Tongue (tissue), 2 donors: ENCODE measurements around the gene PKIB. TPM values are rescaled to one million over a fixed set of nuclear protein-coding genes. Genes with fewer than 3 reads are reported as not detected.
"Not testable (repeated sequence)": the region's sequence is repeated elsewhere in the genome, so short reads cannot be mapped to it uniquely, and the experiment has no call there.

ENCODE experiments used
- DNase-seq: peaks from one replicate; pipeline ENCODE4 v3.0.0-alpha.2; 2015
- total RNA-seq: library from RNA; depleted of rRNA; stranded (reverse); fragments of >200 nt; gene quantifications from one replicate; pipeline ENCODE4 v1.2.3, GENCODE V29; 2014

The PKIB gene
- total RNA-seq, 1 donor from 2014 or later: 7.1 TPM

GRCh38 chr6:122712448-122713137, 102.4 kb downstream of the PKIB start:
- DNase-seq: no peak

DNA sequence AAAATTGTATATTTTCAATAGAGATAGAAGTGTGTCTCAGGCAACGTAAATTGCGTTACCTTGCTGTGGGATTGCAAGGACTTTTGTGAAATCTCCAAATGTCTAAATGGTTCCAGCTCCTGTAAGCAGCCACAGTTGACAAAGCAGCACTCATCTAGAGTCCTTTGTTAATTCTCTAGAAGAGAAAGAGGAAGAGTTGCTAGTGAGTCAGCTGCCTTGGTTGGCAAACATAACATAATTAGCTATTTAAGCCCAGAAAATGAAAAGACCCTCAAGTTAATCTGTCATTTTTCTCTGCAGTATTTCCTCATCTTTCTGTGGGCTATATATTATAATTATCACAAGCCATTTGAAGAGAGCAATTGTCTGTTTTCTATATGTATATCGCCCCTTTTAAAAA, 102.9 kb downstream of the PKIB start:
- no peak for DNase-seq

GRCh38 chr6:122714059-122714458, 103.9 kb downstream of the PKIB start:
- DNase-seq: no peak

- DNase-seq: no peak
Measured at GRCh38 chr6:122715725-122716124, 105.5 kb downstream of the PKIB start.

DNA sequence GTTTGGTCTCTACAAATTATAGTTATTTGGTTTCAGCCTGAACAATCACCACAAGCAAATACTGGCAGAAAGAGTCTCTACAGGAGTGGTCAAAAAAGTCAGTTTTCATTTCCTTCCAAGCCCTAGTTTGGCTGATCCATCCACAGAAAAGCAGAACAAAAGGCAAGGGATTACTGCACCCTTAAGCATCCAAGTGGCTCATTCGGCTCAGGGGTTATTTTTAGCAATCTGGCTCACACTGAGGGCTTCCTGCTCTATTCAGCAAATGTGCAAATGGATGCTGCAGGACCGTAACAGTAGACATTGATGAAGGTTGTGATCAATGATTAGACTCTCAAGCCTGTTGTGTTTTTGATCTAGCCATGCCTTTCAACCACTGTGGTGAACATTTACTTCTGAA, 107.1 kb downstream of the PKIB start:
- DNase-seq: peak; percentile 23

GRCh38 chr6:122718616-122719015, 108.4 kb downstream of the PKIB start:
- DNase-seq: no peak

- DNase-seq: no peak
Measured at GRCh38 chr6:122719176-122719575, 109.0 kb downstream of the PKIB start.

DNA sequence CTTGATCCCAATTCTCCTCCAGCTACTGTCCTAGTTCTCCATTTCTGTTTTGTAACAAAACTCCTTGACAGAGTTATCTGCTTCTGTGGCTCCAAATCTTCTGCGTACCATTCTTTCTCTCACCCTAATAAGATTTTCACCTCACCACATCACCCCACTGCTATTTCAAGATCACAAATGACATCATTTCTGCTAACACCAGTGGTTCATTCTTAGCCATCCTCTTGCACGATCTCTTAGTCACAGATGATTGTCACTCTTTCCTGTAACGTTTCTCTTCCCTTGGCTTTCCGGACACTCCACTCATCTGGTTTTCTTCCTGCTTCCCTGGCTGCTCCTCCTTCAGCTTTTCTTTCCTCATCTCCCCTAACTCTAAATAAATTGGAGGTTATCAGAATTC, 112.5 kb downstream of the PKIB start:
- no peak for DNase-seq

GRCh38 chr6:122726649-122727048, 116.4 kb downstream of the PKIB start:
- no peak for DNase-seq

DNA sequence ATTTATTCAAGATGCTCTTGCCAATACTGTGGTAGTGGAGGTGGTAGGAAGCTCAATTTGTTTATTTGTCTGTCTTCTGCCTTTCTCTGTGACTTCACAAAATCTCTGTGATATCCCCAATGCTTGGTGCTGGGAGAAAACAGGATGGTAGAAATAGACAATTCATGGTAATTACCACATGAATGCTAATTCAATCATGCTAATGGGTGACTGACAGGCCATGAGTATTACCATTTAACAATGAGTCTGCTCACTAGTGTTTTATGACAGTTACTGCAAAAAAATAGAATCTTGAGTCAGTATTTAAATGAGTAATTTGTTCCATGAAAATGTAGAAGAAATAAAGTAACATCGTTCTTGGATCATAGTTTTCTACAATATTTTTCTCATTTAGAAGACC, 117.0 kb downstream of the PKIB start:
- no peak for DNase-seq

GRCh38 chr6:122730334-122730733, 120.1 kb downstream of the PKIB start:
- no peak for DNase-seq

DNA sequence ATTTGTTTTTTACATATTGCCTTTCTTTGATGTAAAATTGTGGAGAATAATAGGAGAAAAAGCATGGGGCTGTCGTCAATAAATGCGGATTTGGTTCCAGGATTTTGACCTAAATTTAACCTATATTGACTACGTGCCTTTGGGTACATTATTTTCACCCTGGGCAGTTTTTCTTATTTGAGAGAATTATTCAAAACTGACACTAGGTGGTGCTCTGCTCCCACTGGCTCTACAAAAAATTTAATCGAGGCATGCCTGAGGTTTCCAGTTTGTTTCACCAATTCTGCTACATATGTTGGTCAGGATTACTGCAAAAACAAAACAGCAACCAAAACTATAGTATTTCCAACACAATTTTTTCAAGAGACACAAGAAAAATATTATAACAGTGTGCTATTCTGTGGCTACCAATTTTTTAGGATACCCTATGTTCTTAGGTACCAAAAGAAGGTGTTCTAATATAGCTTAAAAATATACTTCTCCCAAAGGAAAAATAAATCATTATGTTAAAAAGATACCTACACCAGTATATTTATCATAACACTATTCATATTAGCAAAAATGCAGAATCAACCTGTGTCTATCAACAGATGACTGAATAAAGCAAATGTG, 120.7 kb downstream of the PKIB start:
- peak; percentile 74 for DNase-seq

GRCh38 chr6:122733259-122733658, 123.1 kb downstream of the PKIB start:
- no peak for DNase-seq

DNA sequence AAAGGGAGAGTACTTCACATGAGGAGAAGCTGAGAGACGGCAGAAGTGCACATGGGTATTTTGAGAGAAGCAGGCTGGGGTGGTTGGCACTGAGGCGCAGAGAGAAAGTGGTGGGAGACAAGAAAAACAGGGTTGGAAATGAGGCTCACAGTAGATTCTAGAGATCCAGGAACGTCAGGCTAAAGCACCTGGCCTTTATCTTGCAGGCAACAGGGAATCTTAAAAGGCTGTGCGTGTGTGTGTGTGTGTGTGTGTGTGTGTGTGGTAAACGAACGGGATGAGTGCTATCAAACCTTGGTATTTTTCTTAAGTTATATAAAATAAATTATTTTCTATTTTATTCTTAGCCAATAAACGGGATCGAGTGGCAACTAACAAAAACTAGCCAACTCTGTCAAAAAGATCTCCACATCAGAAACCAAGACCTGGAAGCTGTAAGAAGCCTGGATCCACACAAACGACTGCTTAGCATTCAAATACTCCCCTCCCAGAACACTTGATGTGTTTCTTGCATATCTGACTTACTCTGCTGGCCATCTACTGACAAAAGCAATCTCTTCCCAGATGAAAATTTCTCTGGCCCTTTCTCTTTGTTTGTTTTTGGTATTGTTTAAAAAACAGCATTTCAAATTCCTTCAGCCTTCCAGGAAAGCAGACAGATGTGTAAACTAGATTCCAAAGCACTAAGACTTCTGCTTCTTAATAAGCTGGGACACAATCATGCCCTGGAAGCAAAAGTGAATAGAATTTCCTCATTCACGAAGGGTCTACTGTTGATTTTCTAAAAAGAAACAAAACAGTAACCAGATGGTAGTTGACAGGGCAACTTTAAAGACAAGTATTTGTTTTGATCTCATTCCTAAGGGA, 124.6 kb downstream of the PKIB start:
- peak; percentile 30 for DNase-seq

GRCh38 chr6:122735582-122735981, 125.4 kb downstream of the PKIB start:
- peak; percentile 80 for DNase-seq

DNA sequence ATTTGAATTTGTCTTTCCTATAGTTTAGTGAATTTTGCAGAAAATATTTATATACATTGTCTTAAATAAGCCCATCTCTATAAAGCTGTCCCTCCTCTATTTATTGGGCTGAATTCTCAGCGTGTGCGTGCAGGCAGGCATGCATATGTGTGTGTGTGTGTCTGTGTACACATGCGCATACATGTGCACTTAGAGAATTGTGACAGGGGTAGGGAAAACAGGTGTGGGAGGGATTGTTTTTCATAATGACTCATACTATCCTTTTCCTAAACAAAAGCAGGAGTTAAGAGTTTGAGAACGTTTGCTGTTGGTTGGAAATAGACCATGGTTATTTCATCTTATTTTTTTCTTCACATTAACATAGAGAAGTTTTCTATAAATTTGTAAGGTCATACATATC, 126.0 kb downstream of the PKIB start:
- peak; percentile 75 for DNase-seq

DNA sequence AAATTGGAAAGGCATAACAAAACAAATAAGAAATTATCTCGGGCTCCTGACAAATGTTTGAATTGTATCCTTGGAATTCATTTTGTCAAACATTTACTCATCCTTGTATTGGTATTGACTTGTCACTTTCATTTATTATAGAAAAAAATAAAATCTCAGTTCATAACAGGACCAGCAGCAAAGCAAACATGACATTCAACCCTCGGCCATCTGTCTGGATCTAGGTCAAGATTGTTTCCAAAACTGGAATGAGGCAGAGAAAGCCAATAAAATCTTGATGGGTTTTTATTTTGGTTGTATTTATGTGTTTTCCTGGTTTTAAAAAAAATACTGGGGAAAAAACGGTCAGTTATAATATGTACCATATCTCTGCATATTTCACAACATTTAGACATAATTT, 126.4 kb downstream of the PKIB start:
- peak; percentile 39 for DNase-seq

DNA sequence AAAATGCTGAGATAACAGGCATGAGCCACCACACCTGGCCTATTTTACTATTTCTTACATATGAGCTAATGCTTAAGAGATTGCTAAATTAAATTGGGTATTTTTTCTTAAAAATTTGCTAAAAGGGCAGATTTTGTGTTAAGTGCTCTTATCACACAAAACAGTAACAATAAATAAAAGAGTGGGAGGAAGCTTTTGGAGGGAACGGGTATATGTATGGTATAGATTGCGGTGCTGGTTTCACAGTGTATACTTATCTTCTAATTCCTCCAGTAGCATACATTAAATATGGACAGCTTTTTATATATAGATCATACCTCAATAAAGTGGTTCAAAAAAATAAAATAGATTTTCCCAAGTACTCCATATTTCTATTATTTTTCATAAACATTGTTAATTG, 129.9 kb downstream of the PKIB start:
- DNase-seq: no peak

DNA sequence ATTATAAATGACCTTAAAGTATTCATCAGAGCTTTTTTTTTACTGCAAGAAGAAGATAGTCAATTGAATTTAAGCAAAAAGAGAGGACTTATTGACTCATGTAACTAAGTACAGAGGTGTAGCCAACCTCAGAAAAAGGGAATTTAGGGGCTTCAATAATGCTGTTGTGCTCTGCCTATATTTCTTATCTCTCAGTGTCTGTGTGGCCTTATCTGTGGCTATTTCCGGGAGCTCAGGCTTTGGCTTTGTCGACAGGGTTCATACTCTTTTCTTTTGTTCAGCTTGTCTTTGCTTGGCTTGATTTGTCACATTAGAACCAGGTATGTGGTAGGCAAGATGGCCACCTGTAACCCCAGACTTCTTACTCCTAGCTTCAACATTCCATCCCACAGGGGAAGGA, 130.7 kb downstream of the PKIB start:
- no peak for DNase-seq

DNA sequence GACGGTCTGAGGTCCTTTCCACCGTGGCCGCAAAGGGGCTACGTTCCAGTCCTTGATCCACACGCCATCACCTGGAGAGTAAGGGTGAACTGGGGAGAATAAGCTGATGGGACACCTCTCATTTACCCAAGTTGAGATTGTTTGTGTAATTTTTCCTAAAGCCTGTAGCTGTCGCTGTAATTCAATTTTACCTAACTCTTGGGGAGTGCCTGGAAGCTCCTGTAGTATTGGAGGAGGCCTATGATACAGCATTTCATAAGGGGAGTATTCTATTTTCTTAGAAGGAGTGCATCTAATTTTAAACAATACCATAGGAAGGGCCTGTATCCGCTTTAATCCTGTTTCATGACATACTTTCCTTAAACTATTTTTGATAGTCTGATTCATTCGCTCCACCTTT, 134.0 kb downstream of the PKIB start:
- DNase-seq: not testable (repeated sequence)

DNA sequence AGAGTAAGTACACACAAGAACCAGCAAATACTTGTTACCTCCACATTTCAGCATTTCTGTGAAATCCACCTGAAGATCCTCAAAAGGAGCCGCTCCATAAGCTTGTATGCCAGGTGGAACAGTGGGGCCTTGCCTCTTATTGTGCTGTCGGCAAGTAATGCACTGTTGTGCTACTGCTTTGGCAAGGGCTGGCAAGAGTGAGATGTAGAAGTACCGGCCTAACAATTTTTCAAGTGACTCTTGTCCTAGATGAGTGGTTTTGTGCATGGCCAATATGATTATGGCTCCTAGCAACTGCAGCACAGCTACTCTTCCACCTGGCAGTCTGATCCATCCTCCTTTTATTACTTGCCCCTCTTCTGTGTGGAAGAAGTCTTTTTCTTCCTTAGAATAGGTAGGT, 134.7 kb downstream of the PKIB start:
- not testable (repeated sequence) for DNase-seq

- DNase-seq: no peak
Measured at GRCh38 chr6:122746688-122747087, 136.5 kb downstream of the PKIB start.

GRCh38 chr6:122747573-122747972, 137.4 kb downstream of the PKIB start:
- DNase-seq: no peak
